ENCODE results near the gene ACBD4. TPM values are rescaled to one million over a fixed set of nuclear protein-coding genes. Genes with fewer than 3 reads are reported as not detected.
"Not testable (repeated sequence)": the region's sequence is repeated elsewhere in the genome, so short reads cannot be mapped to it uniquely, and the experiment has no call there.

ACBD4 gene
- total RNA-seq, 1 donor from 2014 or later: 5.6 TPM

- no peak for TF ChIP-seq CTCF (IDR thresholded peaks at IDR 0.05)
- no peak for DNase-seq (ENCODE audit: low spot score)
- Mint-ChIP-seq H3K9me3 (ENCODE audit: low read depth) (no peaks in the 10 kb centered on the region), H3K4me3 (ENCODE audit: unreplicated experiment) (no peak overlapping the region), H3K27ac (ENCODE audit: unreplicated experiment) (no peak overlapping the region), H3K36me3 (ENCODE audit: low read depth) (peaks cover 17% of the 10 kb centered on the region), H3K4me1 (ENCODE audit: low read depth) (peaks cover 47% of the 10 kb centered on the region), H3K27me3 (ENCODE audit: low read depth) (no peaks in the 10 kb centered on the region)
Observed at GRCh38 chr17:45119964-45120363, 15.5 kb upstream of the ACBD4 start.

GRCh38 chr17:45120558-45120957 lies 14.9 kb upstream of the ACBD4 start:
- peaks cover 48% of the 10 kb centered on the region for H3K4me1 Mint-ChIP-seq (ENCODE audit: low read depth)
- TF ChIP-seq CTCF (IDR thresholded peaks at IDR 0.05): no peak

GRCh38 chr17:45121055-45121454 lies 14.4 kb upstream of the ACBD4 start:
- no peaks in the 10 kb centered on the region for H3K27me3 Mint-ChIP-seq (ENCODE audit: low read depth)
- no peak for TF ChIP-seq CTCF (IDR thresholded peaks at IDR 0.05)
- DNase-seq (ENCODE audit: low spot score): no peak
- peaks cover 44% of the 10 kb centered on the region for H3K4me1 Mint-ChIP-seq (ENCODE audit: low read depth)
- H3K9me3 Mint-ChIP-seq (ENCODE audit: low read depth): no peaks in the 10 kb centered on the region
- peaks cover 17% of the 10 kb centered on the region for H3K36me3 Mint-ChIP-seq (ENCODE audit: low read depth)
- H3K27ac Mint-ChIP-seq (ENCODE audit: unreplicated experiment): no peak overlapping the region
- H3K4me3 Mint-ChIP-seq (ENCODE audit: unreplicated experiment): no peak overlapping the region

More at GRCh38 chr17:45120558-45120957, 14.9 kb upstream of the ACBD4 start:
- Mint-ChIP-seq H3K27me3 (ENCODE audit: low read depth) (no peaks in the 10 kb centered on the region), H3K4me3 (ENCODE audit: unreplicated experiment) (no peak overlapping the region), H3K27ac (ENCODE audit: unreplicated experiment) (no peak overlapping the region), H3K36me3 (ENCODE audit: low read depth) (peaks cover 17% of the 10 kb centered on the region), H3K9me3 (ENCODE audit: low read depth) (no peaks in the 10 kb centered on the region)
- DNase-seq (ENCODE audit: low spot score): no peak

DNA sequence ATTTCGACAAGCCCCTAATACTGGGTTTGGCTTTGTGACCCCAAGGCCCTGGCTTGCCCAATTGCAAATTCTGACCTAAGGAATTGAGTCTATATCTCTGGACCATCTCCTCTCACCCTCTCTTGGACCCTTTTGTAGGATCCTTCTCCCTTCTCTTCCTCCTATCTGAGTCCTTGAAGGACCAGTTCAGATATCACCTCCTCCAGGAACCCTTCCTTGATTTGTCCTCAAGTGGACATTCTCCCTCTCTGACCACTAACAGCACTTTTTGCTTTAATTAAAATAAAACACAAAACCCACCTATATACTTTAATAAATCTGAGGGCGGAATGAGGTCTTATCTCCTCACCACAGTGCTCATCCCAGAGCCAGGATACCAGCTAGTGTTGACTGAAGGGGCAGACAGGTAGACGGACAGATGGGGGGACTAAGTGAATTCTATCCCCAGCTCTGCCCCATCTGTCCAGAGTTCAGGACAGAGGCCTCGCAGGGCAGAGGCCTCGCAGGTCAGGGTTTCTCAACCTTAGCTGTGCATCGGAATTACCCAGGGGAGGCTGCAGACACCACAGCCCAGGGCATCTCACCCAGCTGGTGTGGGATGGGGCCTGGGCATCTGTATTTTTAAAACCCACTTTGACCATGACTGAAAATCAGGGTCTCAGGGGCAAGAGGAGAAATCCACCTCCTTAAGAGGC lies 12.3 kb upstream of the ACBD4 start:
- Mint-ChIP-seq H3K36me3 (ENCODE audit: low read depth) (peaks cover 10% of the 10 kb centered on the region), H3K27ac (ENCODE audit: unreplicated experiment) (peak overlapping the region; percentile 51), H3K27me3 (ENCODE audit: low read depth) (no peaks in the 10 kb centered on the region), H3K4me3 (ENCODE audit: unreplicated experiment) (no peak overlapping the region), H3K4me1 (ENCODE audit: low read depth) (peaks cover 48% of the 10 kb centered on the region), H3K9me3 (ENCODE audit: low read depth) (no peaks in the 10 kb centered on the region)
- DNase-seq (ENCODE audit: low spot score): no peak
- no peak for TF ChIP-seq CTCF (IDR thresholded peaks at IDR 0.05)

DNA sequence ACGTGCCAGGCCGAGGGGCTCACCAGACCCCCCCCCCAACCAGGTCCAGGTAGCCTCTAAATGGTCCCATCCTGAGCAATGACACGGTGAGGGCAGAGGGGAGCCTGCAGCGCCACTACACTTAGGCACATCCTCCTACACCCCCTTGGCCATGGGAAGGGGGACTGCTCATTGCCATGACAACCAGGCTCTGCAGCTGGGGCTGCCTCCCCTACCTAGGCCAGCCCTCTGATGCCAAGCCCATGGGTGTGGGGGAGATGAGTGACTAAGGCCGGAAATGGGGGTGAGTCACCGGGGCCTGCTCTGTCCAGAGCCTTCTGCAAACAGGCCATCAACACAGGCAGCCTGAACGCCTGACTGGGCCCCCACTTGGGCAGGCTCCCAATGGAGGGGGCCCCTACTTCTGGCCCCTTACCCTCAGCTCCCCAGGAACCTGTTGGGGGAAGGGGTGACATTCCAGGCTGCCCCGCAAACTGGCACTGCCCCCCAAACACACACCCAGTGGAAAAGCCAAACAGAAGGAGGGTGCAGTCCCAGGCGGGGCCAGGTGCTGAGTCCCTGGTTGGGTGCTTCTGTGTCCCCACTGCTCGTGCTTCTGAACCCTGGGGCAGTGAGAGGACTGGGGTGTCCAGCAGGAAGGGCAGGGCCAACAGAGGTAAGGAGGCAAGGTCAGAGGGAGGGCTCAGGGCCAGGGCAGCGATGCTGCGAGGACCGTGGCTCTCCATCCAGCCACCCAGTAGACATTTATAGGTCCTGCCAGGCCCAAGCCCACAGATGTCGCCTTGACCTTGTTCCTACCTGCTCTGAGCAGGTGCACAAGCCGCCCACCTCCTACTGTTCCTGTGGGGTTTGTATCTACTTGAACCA lies 11.3 kb upstream of the ACBD4 start:
- TF ChIP-seq CTCF (IDR thresholded peaks at IDR 0.05): no peak
- DNase-seq (ENCODE audit: low spot score): no peak
- Mint-ChIP-seq H3K4me3 (ENCODE audit: unreplicated experiment) (no peak overlapping the region), H3K27ac (ENCODE audit: unreplicated experiment) (peak overlapping the region; percentile 81), H3K4me1 (ENCODE audit: low read depth) (peaks cover 57% of the 10 kb centered on the region), H3K27me3 (ENCODE audit: low read depth) (no peaks in the 10 kb centered on the region), H3K36me3 (ENCODE audit: low read depth) (peaks cover 3% of the 10 kb centered on the region), H3K9me3 (ENCODE audit: low read depth) (no peaks in the 10 kb centered on the region)

DNA sequence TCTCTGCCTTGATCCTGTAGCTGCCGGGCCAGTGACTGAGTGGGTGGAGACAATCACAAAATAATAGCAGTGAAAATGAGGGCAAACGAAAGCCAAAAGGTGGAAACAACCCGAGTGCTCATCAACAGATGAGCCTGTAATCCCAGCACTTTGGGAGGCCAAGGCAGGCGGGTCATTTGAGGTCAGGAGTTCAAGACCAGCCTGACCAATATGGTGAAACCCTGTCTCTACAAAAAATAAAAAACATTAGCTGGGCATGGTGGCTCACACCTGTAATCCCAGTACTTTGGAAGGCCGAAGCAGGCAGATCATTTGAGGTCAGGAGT lies 10.7 kb upstream of the ACBD4 start:
- H3K4me3 Mint-ChIP-seq (ENCODE audit: unreplicated experiment): not testable (repeated sequence)
- peak overlapping the region; percentile 81 for H3K27ac Mint-ChIP-seq (ENCODE audit: unreplicated experiment)

More for the DNA sequence above, 10.7 kb upstream of the ACBD4 start:
- H3K4me1 Mint-ChIP-seq (ENCODE audit: low read depth): peaks cover 63% of the 10 kb centered on the region
- not testable (repeated sequence) for H3K36me3 Mint-ChIP-seq (ENCODE audit: low read depth); H3K27me3 Mint-ChIP-seq (ENCODE audit: low read depth); H3K9me3 Mint-ChIP-seq (ENCODE audit: low read depth); DNase-seq (ENCODE audit: low spot score)

All from chondrocyte (in vitro differentiated cells).